HG03064 (cell line): ENCODE results near the gene RAD51B.
"Not testable (repeated sequence)": the region's sequence is repeated elsewhere in the genome, so short reads cannot be mapped to it uniquely, and the experiment has no call there.

ENCODE experiments used
- ATAC-seq: cut with Tn5 transposase; IDR thresholded peaks from one replicate; pipeline ENCODE4 v1.9.1; 2021; ENCODE audit warnings: low read depth; ENCODE audit not compliant: unreplicated experiment

RAD51B gene

DNA sequence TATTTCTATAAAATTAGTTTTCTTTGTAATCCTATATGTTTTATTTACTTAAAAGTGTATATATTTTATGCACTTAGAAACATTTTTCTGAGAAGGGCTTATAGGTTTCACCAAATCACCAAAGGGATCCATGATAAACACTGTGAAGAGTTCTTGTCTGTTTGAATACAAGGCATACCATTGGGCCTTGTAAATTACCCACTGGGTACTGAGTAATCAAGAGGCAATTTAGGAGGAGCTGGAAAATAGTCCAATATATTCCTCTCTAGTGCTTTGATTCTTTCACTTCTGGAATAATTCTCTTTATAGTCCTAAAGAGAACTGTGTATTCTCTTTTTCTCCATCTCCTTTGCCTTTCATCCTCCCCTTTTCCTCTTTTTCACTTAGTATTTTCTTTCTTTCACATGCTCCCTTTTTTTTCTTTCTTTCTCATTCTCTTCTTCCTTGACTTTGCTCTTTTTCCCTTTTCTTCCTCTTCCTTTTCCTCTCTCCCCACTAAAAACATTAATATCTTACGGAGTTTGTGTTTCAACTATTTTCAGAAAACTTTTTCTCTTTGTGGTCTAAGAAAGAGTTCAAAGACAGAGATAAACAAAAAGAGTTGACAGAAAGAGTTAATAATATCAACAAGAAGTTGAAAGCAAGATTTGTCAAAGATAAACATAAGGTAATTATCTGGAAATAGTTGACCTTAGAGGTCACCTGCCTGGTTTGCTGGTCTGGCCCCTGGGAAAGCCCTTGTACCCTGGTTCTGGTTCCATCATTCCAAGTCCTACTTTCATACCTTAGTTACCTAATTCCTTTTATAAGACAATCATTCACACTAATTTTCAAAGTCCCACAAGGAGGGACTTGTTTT, 435.3 kb downstream of the RAD51B start:
- no peak for ATAC-seq

DNA sequence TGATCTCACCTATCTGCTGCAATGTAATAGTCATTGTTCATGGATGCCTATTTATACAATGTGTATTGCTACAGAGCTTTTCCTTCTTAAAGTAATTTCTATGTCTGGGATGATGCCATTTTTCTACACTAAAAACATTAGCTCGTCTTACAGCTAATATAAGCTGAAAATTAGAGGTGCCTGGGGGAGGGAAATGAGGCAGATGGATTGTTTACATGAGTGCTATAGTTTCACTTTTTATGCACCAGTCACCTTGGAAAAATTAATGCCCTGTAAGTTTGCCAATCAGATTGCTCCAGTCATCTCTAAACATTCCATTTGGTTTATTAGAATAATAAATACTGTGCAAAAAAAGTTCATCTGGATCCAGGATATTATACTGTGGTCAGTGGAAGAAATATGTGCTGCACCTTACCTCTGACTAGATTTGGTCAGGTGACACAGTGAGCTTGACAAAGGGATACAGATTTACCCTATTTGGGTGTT, 436.2 kb downstream of the RAD51B start:
- ATAC-seq, result no peak

DNA sequence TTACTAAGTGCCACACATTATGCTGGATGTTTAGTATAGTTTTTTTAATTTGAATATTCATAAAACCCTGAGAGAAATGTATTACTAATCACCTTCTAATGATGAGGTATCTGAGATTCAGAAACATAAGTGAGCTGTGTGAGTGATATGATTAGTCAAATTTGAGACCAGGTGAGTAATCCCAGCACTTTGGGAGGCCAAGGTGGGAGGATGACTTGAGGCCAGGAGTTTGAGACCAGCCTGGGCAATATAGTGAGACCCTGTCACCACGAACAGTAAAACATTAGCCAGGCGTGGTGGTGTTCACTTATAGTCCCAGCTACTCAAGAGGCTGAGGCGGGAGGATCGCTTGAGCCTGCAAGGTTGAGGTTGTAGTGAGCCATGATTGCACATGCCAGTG, 438.4 kb downstream of the RAD51B start:
- no peak for ATAC-seq

DNA sequence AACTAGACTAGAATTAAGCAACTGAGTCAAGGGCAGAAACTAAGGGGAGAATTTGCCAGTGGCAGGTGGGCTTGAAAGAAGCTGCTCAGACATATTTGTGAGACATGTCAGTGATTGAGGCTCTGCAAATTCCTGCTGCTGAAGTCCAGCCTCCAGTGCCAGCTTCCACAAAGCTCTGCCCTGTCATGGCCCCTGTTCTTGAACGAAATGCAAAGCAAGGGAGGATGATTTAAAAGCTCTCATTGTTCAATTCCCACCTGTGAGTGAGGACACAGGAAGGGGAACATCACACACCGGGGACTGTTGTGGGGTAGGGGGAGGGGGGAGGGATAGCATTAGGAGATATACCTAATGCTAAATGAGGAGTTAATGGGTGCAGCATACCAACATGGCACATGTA, 439.4 kb downstream of the RAD51B start:
- ATAC-seq, result not testable (repeated sequence)

DNA sequence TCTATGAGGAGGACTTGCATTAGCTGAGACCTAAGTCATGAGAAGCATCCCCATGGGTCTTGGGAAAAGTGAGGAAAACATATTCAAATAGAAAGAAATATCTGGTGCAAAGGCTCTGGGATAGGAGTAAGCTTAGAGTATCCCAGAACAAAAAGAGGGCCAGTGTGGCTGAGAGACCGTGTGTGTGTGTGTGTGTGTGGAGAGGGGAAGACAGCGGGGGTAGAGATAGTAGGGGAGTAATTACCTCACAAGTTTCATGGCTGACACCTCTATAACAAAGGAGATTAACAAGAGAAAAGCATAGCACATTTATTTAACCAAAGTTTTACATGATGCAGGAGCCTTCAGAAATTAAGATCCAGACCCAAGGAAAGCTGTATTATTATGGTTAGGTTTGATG, 440.5 kb downstream of the RAD51B start:
- ATAC-seq, result no peak

DNA sequence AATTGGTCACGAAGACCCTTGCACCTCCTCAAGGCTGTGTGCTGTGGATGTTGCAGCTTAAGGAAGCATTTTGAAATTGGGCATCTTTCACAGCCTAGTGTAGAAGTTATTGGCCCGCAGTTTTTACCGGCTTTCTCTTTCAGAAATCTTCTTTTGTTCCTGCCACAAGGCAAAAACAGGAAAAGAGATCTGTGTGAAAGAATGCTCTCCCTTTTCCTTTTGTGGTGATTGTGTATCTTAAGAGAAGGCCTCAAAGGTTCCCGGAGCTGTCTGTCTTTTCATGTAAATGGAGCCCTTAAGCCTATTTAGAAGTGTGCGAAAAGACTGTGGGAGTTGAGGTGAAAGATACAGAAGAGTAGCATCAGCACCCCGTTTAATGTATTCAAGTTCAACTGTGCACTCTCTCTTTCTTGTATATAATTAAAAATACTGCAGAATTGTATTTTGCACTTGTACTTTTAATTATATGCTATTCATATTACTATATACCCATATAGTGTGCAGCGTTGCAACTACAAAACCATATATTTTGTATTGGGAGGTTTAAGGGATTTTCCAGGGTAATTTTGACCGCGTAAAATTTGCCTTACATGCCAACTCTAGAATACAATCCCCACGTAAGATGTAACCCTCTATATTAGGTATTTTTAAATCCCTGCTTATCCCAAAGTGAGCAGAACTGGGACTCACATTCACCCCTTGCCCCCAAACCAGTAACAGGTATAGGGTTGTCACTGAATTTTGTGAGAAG, 441.7 kb downstream of the RAD51B start:
- no peak for ATAC-seq

DNA sequence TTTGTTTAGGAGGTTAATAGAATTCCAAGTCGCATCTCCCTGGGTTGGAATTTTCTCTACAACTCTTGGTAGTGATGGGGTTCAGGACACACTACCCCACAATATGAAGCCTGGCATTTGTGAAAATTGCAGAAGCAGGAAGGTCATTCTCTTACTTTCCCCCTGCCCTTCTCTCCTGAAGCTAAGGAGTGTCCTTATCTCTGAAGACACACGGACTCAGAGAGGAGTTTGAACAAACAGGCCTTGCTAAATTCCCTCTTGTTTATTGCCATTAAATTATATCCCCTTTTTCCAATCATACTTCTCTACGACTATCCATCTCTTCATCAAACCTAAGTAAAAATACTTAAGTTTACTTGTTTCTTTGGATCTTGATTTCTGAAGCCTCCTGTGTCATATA, 443.0 kb downstream of the RAD51B start:
- no peak for ATAC-seq

DNA sequence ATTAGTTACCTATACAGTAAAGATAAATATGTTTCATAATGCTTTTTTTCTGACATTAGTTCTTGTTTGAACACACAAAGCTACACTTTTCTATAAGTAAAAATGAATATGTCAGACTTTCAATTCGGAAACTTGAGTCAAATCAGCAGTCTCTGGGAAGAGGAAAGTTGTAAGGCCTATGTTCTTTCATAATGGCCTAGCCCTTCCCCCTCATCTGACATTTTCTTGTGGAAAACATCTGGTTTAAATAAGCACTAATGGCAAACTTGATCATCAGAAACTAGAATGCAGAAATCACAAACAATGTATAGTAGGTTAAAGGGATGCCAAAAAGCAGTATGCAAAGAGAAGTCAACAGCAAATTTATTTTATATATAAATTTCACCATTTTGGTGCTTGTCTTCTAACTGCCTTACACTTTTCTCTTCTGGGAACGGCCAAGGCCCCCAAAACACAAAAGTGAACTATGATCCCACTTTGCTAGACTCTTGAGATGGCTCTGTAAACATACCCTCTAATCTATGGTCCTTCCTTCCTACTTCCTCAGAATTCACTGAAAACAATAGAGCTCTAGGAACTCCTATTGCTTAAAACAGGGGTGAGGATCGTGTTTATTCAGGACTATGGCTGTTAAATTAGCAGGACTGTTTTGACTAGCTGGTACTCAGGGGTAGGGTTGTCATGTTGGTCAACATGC, 444.1 kb downstream of the RAD51B start:
- no peak for ATAC-seq

DNA sequence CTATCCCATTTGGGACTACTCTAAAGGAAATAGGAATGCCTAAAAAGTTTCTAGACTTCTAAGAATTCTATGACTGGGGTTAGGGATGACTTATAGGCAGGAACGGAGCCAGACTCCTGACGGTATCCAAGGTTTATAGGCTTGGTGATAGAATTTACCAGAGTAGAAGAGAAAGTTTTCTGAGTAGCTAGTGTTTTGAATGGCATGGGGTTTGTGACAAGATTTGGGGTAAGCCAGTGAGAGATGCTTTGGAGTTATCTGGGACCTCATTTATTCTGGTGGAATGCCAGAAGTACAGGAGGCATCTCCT, 444.6 kb downstream of the RAD51B start:
- no peak for ATAC-seq

DNA sequence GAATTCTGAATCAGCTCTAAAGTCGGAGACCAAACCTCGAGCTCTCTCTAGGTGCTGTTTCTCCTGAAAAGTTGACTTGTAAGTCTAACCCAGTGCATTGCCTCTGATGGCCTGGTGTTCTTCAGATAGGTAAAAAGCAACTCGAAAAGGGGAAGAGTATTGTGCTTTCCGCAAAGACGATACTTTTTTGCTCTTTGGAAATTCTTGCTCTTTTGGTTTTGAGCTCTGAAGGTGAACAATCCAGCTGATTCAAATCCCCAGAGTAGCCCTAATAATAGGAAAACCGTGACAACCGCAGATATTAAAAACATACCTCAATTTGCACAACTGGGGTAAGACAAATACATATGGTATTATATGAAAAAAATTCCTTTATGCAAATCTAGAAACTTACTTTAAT, 447.4 kb downstream of the RAD51B start:
- no peak for ATAC-seq

DNA sequence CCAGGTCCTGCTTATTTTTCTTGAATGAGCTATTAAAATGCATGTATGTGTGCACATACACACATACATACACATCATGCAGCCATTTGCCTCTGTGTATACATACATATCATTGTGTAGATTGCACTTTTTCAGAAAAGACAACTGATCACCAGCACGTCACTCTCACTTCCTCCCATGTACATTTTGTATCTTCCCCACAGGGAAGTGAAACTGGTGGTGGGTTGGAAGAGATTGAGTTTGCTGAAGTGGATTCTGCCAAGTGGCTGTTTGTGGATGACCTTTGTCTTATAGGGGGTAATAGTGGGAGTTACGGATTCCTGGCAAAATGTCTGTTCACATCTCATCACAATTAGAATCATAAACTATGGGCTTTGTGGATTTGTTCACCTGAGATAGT, 448.6 kb downstream of the RAD51B start:
- ATAC-seq, result peak; percentile 61

DNA sequence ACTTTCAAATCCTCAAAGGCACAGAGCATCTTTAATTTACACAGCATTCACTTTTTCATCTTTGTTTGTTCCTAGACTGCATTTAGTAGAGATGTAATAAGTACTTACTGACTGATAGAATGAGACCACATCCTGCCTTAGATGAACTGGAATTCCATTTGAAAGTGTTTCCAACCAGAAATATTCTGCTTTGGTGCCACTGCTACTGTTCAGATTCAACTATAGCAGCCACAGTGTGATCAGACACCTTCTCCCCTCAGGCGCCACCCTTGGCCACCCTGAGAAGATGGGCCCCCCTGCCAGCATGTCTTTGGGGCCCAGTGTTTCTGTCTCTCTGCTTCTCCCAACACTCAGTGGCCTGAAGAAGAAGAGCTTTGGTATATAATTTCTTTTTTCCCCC, 449.1 kb downstream of the RAD51B start:
- ATAC-seq, result no peak

DNA sequence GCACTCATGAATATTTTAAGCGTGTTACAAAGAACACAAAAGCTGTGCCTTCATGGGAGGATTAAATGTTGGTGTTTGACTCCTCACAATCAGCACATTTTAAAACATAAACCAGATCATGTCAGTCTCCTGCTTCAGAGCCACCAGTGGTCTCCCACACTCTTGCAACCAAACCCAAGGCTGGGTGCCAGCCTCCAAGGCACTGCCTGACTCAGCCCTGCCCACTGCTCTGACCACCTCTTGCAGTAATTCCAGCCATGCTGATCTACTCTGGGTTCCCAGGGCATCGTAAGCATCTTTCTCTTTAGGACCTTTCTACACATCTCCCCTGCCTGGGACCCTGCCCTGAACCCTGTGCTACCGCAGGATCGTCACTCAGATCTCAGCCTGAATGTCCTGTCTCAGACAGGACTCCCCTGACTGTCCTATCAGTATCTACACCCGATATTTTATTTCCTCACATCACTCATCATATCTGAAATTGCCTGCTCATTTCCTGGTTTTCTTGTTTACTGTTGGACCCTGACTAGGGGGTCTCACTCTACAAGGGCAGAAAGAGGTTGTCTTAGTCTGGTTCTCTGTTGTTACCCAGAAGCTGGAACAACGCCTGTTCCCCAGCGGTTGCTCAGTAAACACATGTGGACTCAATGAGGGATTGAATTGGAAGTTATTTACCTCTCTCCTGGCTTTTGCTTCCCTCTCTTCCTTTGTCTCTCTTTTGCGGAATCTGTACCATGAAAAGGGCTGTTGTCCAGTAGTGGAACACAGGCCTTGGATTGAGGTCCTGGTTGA, 449.8 kb downstream of the RAD51B start:
- no peak for ATAC-seq

DNA sequence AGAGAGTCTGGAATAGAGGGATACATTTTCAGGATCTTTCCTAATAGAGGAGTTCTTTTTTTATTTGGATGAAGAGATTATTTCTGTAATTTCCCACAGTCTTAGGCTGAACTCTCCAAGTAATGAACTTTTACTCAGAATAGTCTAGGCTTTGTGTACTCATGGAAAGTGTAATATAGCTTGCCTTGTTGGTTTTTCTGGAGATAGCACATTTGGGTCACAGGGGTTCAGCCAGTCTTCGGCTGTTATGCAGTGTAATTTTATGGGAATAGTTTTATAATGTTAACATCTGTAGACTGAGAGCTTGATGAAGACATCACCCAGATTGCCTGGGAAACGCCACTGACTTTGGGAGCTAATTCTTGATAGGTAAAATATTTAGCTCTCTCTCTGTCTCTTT, 450.8 kb downstream of the RAD51B start:
- no peak for ATAC-seq

DNA sequence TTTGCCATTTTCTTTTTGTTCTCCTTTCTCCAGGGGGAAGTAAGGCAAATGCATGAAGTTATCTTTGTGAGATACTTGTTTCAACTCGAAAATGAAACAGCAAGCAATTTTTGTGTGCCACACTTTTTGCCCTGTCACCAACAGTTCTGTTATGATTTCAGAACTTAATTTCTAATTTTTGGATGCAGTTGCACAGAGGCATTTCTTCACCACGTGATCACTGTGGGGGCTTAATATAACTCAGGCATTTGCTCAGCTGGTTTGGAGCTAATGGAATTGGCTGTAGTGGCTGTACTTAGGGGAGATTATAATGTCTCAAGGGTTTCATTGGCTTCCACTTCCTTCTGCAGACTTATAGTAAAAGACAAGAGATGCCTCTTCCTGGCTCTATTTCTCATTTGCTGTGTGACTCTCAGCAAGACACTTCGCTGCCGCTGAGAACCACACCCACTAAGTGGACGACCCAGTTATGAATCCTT, 452.4 kb downstream of the RAD51B start:
- no peak for ATAC-seq

DNA sequence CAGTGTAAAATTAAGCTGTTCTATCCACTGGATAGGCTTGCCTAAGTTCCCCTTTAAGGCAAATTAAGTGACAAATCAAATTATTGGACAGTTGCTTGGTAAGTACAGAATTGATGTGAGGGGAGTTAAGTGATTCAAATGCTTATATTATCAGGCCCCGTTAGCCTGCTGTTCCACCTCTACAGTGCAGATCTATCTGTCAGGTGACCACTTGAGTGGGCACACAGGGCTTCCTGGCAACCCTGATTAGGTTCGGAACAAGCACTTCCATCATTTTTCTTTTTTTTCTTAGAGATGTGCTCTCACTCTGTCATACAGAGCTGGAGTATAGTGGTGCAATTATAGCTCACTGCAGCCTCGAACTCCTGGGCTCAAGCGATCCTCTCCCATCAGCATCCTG, 453.8 kb downstream of the RAD51B start:
- ATAC-seq, result no peak

DNA sequence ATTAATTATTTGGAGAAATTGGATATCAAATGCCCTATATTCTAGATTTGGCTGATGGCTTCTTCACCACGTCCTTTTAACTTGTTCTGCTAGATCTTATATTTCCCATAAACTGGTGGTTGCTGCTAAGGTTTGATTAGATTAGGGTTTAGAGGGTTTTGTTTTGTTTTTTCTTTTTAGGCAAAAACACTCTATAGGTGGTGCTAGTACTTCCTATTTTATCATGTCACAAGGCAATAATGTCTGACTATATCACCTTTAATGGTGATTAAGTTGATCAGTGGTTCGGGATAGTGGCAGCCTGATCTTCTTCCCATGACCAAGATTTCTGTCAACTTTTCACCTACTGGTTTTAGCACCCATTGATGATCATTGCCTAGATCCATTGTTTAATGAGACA, 455.1 kb downstream of the RAD51B start:
- ATAC-seq, result no peak

DNA sequence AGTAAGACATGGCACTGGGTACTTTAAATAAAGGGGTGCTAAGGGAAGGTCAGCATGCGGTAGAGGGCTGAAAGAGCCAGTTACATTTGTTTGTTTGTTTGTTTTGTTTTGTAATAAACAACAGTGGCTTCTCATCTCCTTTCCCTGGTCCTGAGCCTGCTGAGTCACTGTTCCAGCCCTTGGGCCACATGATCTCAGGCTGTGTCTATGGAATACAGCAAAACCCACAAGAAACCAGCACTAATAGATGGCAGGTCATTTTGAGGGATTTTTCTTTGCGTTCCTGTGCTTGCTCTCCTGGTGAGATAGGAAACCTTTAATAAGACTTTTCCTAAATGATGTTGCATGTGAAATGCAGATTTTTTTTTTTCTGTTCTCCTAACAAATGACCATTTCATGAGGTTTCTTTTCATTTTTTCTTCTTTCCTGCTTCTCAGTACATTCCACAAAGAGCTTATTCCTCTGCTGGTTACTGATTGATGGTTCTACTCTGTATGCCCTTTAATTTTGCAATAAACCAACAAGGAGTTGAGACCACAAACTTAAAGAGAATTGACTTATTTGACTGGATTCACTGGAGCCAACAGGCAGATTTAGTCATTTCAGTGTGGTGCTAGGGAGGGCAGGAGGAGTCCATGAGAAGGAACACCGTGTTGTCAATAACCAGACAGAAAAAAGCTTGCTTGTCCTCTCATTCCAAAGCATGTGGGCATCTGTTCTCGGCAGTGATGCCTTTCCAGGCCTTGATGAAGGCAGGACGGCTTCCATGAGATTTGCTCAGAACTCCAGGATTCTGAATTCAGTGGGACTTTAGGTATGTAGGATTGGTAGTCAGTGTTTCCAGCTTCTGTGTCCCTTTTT, 459.2 kb downstream of the RAD51B start:
- ATAC-seq, result no peak

DNA sequence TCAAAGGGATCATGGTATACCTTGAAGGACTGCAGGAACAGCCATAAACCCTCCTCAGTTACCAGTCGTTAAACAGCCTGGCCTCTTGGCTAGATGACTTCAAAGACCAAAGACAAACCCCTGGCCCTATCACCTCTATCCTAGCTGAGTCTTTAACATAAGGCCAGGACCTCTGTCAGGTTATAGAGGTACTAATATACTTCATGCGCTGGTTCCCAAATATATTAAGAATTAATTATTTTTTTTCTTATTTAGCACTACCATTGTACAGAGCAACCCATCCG, 459.8 kb downstream of the RAD51B start:
- ATAC-seq, result no peak

DNA sequence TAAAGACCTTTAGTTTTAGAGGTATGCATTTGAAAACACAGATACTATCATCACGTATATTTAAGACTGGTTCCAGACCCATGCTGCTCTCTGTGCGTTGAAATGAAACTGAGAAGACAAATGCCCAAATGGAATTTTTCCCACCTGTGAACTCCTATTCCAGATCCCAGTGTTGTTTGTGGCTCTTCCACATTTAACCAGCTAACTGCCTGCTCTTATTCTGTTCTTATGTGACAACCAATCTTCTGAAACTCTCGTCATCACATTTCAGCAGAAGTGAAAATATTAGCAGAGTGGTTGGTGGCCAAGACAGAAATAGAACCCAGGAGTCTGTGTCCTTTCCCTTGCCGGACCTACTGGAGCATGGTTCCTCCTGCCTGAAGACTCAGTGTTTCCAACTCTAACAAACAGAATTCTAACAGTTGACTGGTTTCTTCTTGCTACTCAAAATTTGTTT, 460.2 kb downstream of the RAD51B start:
- ATAC-seq, result no peak
